Mesendoderm (in vitro differentiated cells): ENCODE results near the gene KLHL12.

Experiments used
- DNase-seq: peaks from one replicate; pipeline ENCODE4 v3.0.0; 2013
- H2AK5ac ChIP-seq: 2 replicates; pipeline ENCODE4 v1.6.1; 2013; ENCODE audit warnings: low read length, inconsistent platforms
- H2BK120ac ChIP-seq: 2 replicates; pipeline ENCODE4 v1.6.1; 2013; ENCODE audit warnings: low read depth, mild to moderate bottlenecking, low read length, moderate library complexity, mixed read lengths
- H2BK15ac ChIP-seq: replicated peaks from 2 replicates; pipeline ENCODE4 v1.6.1; 2013; ENCODE audit warnings: low read depth, mild to moderate bottlenecking, moderate library complexity
- H2BK5ac ChIP-seq: 2 replicates; pipeline ENCODE4 v1.6.1; 2013; ENCODE audit warnings: low read length, inconsistent platforms
- H3K18ac ChIP-seq: 2 replicates; pipeline ENCODE4 v1.6.1; 2013; ENCODE audit warnings: mild to moderate bottlenecking, low read length, mixed read lengths
- H3K23ac ChIP-seq: one replicate; pipeline ENCODE4 v1.6.1; 2013; ENCODE audit warnings: low read length
- H3K27ac ChIP-seq: 2 replicates; pipeline ENCODE4 v1.5.1; 2013; ENCODE audit warnings: low read depth, mild to moderate bottlenecking, inconsistent platforms, low read length, moderate library complexity
- H3K27me3 ChIP-seq: 2 replicates; pipeline ENCODE4 v1.6.1; 2013; ENCODE audit warnings: low read length, control low read depth, mild to moderate bottlenecking, inconsistent platforms; ENCODE audit not compliant: insufficient read depth, poor library complexity
- H3K36me3 ChIP-seq: 2 replicates; pipeline ENCODE4 v1.6.1; 2013; ENCODE audit warnings: low read length, inconsistent platforms; ENCODE audit not compliant: control insufficient read depth, insufficient read depth
- H3K4ac ChIP-seq: one replicate; pipeline ENCODE4 v1.6.1; 2013; ENCODE audit warnings: low read depth, mild to moderate bottlenecking, low read length, moderate library complexity
- H3K4me1 ChIP-seq: 2 replicates; pipeline ENCODE4 v1.6.1; 2013; ENCODE audit warnings: low read depth, low read length, inconsistent platforms; ENCODE audit not compliant: control insufficient read depth
- H3K4me2 ChIP-seq: 2 replicates; pipeline ENCODE4 v1.6.1; 2013; ENCODE audit warnings: low read length
- H3K4me3 ChIP-seq: 2 replicates; pipeline ENCODE4 v1.5.1; 2013; ENCODE audit warnings: mild to moderate bottlenecking, low read length
- H3K56ac ChIP-seq: one replicate; pipeline ENCODE4 v1.6.1; 2013; ENCODE audit warnings: low read length
- H3K79me1 ChIP-seq: 2 replicates; pipeline ENCODE4 v1.6.1; 2013; ENCODE audit warnings: low read length, inconsistent platforms
- H3K79me2 ChIP-seq: 2 replicates; pipeline ENCODE4 v1.6.1; 2013; ENCODE audit warnings: mild to moderate bottlenecking, low read length; ENCODE audit not compliant: control insufficient read depth, insufficient read depth
- H3K9ac ChIP-seq: 2 replicates; pipeline ENCODE4 v1.6.1; 2013; ENCODE audit warnings: low read length, inconsistent platforms
- H4K5ac ChIP-seq: one replicate; pipeline ENCODE4 v1.6.1; 2013; ENCODE audit warnings: low read length
- H4K8ac ChIP-seq: one replicate; pipeline ENCODE4 v1.6.1; 2013; ENCODE audit warnings: low read depth, mild to moderate bottlenecking, control low read depth, low read length, moderate library complexity
- WGBS: extraction: QIAGEN DNeasy Blood & Tissue Kit; methylation state at CpG from one replicate; pipeline ENCODE4 v1.1.7; 2013; ENCODE audit warnings: low lambda C conversion rate, missing lambda C conversion rate; ENCODE audit not compliant: insufficient coverage; ENCODE audit errors: extremely low coverage; 5-methylcytosine and 5-hydroxymethylcytosine counted together

Gene KLHL12

GRCh38 chr1:202954057-202954745, 27.2 kb upstream of the KLHL12 start:
- H4K5ac ChIP-seq, result no peak overlapping the region
- H2AK5ac ChIP-seq, result no peak overlapping the region
- no peak overlapping the region for H3K4me3 ChIP-seq
- peaks cover 6% of the 10 kb centered on the region for H3K36me3 ChIP-seq
- peaks cover 51% of the 10 kb centered on the region for H3K79me2 ChIP-seq
- H3K4ac ChIP-seq, result no peak overlapping the region
- H3K27me3 ChIP-seq, result no peaks in the 10 kb centered on the region
- no peak overlapping the region for H4K8ac ChIP-seq
- no peak overlapping the region for H3K18ac ChIP-seq
- H3K27ac ChIP-seq, result no peak overlapping the region
- peaks cover 18% of the 10 kb centered on the region for H3K79me1 ChIP-seq
- no peak overlapping the region for H3K23ac ChIP-seq
- H3K56ac ChIP-seq, result no peak overlapping the region
- no peaks in the 10 kb centered on the region for H3K4me1 ChIP-seq
- no peak for DNase-seq
- H2BK5ac ChIP-seq, result no peak overlapping the region
- H2BK120ac ChIP-seq, result no peak overlapping the region
- WGBS, result no CpG with 5 or more reads among the region's 6 CpGs
- no peak overlapping the region for H3K9ac ChIP-seq
- no peak overlapping the region for H2BK15ac ChIP-seq
- H3K4me2 ChIP-seq, result no peak overlapping the region

GRCh38 chr1:202953392-202953791, 26.4 kb upstream of the KLHL12 start:
- Histone ChIP-seq H4K8ac (no peak overlapping the region), H3K4me2 (no peak overlapping the region), H2BK15ac (no peak overlapping the region), H3K79me2 (peaks cover 51% of the 10 kb centered on the region), H3K4me3 (no peak overlapping the region), H3K56ac (no peak overlapping the region), H3K79me1 (peaks cover 18% of the 10 kb centered on the region), H3K4ac (no peak overlapping the region), H2BK5ac (no peak overlapping the region), H2AK5ac (no peak overlapping the region), H3K36me3 (peaks cover 6% of the 10 kb centered on the region), H2BK120ac (no peak overlapping the region), H3K27me3 (no peaks in the 10 kb centered on the region), H3K23ac (no peak overlapping the region), H3K4me1 (no peaks in the 10 kb centered on the region), H4K5ac (no peak overlapping the region), H3K9ac (no peak overlapping the region), H3K18ac (no peak overlapping the region), H3K27ac (no peak overlapping the region)
- no peak for DNase-seq

GRCh38 chr1:202952818-202953217, 25.8 kb upstream of the KLHL12 start:
- Histone ChIP-seq H3K4ac (no peak overlapping the region), H3K18ac (no peak overlapping the region), H3K4me3 (no peak overlapping the region), H2BK5ac (no peak overlapping the region), H3K4me2 (no peak overlapping the region), H3K27me3 (no peaks in the 10 kb centered on the region), H3K79me2 (peaks cover 51% of the 10 kb centered on the region), H2BK15ac (no peak overlapping the region), H2BK120ac (no peak overlapping the region), H4K5ac (no peak overlapping the region), H3K79me1 (peaks cover 18% of the 10 kb centered on the region), H3K9ac (no peak overlapping the region), H3K23ac (no peak overlapping the region), H3K27ac (no peak overlapping the region), H2AK5ac (no peak overlapping the region), H3K4me1 (no peaks in the 10 kb centered on the region), H3K36me3 (peaks cover 6% of the 10 kb centered on the region), H3K56ac (no peak overlapping the region), H4K8ac (no peak overlapping the region)
- no peak for DNase-seq
- no CpG with 5 or more reads among the region's 4 CpGs for WGBS

- Histone ChIP-seq H3K79me1 (peaks cover 18% of the 10 kb centered on the region), H3K23ac (no peak overlapping the region), H3K18ac (no peak overlapping the region), H3K27me3 (no peaks in the 10 kb centered on the region), H2BK5ac (no peak overlapping the region), H3K4me2 (no peak overlapping the region), H3K79me2 (peaks cover 46% of the 10 kb centered on the region), H4K8ac (no peak overlapping the region), H2BK15ac (no peak overlapping the region), H3K4ac (no peak overlapping the region), H2BK120ac (no peak overlapping the region), H4K5ac (no peak overlapping the region), H2AK5ac (no peak overlapping the region), H3K4me3 (no peak overlapping the region), H3K36me3 (peaks cover 6% of the 10 kb centered on the region), H3K56ac (no peak overlapping the region), H3K4me1 (no peaks in the 10 kb centered on the region), H3K9ac (no peak overlapping the region), H3K27ac (no peak overlapping the region)
- no CpG with 5 or more reads among the region's 1 CpG for WGBS
- no peak for DNase-seq
These were observed 25.1 kb upstream of the KLHL12 start for GRCh38 chr1:202952099-202952498.

GRCh38 chr1:202951437-202951836, 24.4 kb upstream of the KLHL12 start:
- no peaks in the 10 kb centered on the region for H3K4me1 ChIP-seq
- no peak overlapping the region for H2AK5ac ChIP-seq
- no peak for DNase-seq
- no peak overlapping the region for H3K18ac ChIP-seq
- peaks cover 7% of the 10 kb centered on the region for H3K36me3 ChIP-seq
- no peak overlapping the region for H3K4me2 ChIP-seq
- no peak overlapping the region for H2BK120ac ChIP-seq
- no peak overlapping the region for H2BK5ac ChIP-seq
- H3K27me3 ChIP-seq, result no peaks in the 10 kb centered on the region
- no peak overlapping the region for H2BK15ac ChIP-seq
- peaks cover 41% of the 10 kb centered on the region for H3K79me2 ChIP-seq
- H3K56ac ChIP-seq, result no peak overlapping the region
- WGBS, result no CpG with 5 or more reads among the region's 2 CpGs
- H4K5ac ChIP-seq, result no peak overlapping the region
- no peak overlapping the region for H3K4ac ChIP-seq
- no peak overlapping the region for H4K8ac ChIP-seq
- H3K23ac ChIP-seq, result no peak overlapping the region
- peaks cover 18% of the 10 kb centered on the region for H3K79me1 ChIP-seq
- H3K9ac ChIP-seq, result no peak overlapping the region
- H3K4me3 ChIP-seq, result no peak overlapping the region
- H3K27ac ChIP-seq, result no peak overlapping the region

- H3K18ac ChIP-seq, result no peak overlapping the region
- H3K79me1 ChIP-seq, result peaks cover 2% of the 10 kb centered on the region
- H4K8ac ChIP-seq, result no peak overlapping the region
- no peaks in the 10 kb centered on the region for H3K79me2 ChIP-seq
- no peak overlapping the region for H3K27ac ChIP-seq
- H3K4ac ChIP-seq, result no peak overlapping the region
- no peak overlapping the region for H2BK15ac ChIP-seq
- peaks cover 14% of the 10 kb centered on the region for H3K36me3 ChIP-seq
- no peak overlapping the region for H3K4me2 ChIP-seq
- no peaks in the 10 kb centered on the region for H3K4me1 ChIP-seq
- no peak overlapping the region for H3K56ac ChIP-seq
- H4K5ac ChIP-seq, result no peak overlapping the region
- no CpG with 5 or more reads among the region's 2 CpGs for WGBS
- no peak overlapping the region for H2AK5ac ChIP-seq
- H3K4me3 ChIP-seq, result no peak overlapping the region
- no peak overlapping the region for H2BK5ac ChIP-seq
- H3K23ac ChIP-seq, result no peak overlapping the region
- no peak for DNase-seq
- H2BK120ac ChIP-seq, result no peak overlapping the region
- no peaks in the 10 kb centered on the region for H3K27me3 ChIP-seq
- no peak overlapping the region for H3K9ac ChIP-seq
These were observed 18.4 kb upstream of the KLHL12 start for GRCh38 chr1:202945483-202945882.
